Measurements from ENCODE around the gene SNAPC1. TPM values are rescaled to one million over a fixed set of nuclear protein-coding genes. Genes with fewer than 3 reads are reported as not detected.

Gene SNAPC1
- total and polyA plus RNA-seq, 9 of the 15 experiments (the other 6 are each of a cell fraction or from before 2014, with no cell fraction given), result 3.7 to 9.0 (median 7.9) TPM

- no peak for TF ChIP-seq RERE (CRISPR knock-in tag; IDR thresholded peaks at IDR 0.05; ENCODE audit: borderline replicate concordance)
- no peak for TF ChIP-seq STAT5B (CRISPR knock-in tag; IDR thresholded peaks at IDR 0.05)
- no peak for TF ChIP-seq CTCFL (IDR thresholded peaks at IDR 0.05; ENCODE audit: borderline replicate concordance, insufficient read depth, low read depth, low read length, poor library complexity, severe bottlenecking)
- no peak for TF ChIP-seq ZEB2 (IDR thresholded peaks at IDR 0.05)
- TF ChIP-seq ZBTB8A (IDR thresholded peaks at IDR 0.05; ENCODE audit: partially characterized antibody), result no peak
- no peak for TF ChIP-seq SMAD3 (CRISPR knock-in tag; conservative IDR thresholded peaks at IDR 0.05)
- no peak for TF ChIP-seq CEBPZ (IDR thresholded peaks at IDR 0.05; ENCODE audit: borderline replicate concordance, low read depth, low read length)
- TF ChIP-seq ESRRB (CRISPR knock-in tag; IDR thresholded peaks at IDR 0.05; ENCODE audit: borderline replicate concordance), result no peak
- TF ChIP-seq SFPQ (IDR thresholded peaks at IDR 0.05; ENCODE audit: low read depth, low read length), result no peak
These were observed 11.3 kb upstream of the SNAPC1 start (continued) for GRCh38 chr14:61750708-61751474.

All from K562 (cell line).